GM12801 (cell line): ENCODE measurements around the gene LGMN.

Experiments
- TF ChIP-seq, protein P1 (sequence below): IDR thresholded peaks from one replicate; pipeline ENCODE4 v1.5.1; 2011; ENCODE audit warnings: control low read depth; ENCODE audit not compliant: insufficient read length; ENCODE audit errors: extremely low read depth

The LGMN gene

DNA sequence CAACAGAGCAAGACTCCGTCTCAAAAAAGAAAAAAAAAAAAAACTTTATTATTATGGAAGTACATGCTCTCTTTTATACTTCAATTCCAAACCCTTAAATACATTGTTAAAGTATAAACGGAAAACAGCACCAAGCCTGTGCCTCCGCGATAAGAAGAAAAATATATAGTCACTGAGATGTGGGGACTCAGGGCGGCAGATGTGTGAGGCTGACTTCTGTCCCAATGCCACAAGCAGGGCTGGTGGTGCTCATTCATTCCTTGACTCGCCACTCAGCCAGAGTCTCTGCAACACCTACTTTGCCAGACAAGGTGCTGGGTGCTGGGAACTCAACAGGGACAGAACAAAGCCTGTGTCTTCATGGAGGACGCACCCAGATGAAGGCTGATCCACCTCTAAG lies 13.8 kb downstream of the LGMN start:
- TF ChIP-seq, protein P1, sequence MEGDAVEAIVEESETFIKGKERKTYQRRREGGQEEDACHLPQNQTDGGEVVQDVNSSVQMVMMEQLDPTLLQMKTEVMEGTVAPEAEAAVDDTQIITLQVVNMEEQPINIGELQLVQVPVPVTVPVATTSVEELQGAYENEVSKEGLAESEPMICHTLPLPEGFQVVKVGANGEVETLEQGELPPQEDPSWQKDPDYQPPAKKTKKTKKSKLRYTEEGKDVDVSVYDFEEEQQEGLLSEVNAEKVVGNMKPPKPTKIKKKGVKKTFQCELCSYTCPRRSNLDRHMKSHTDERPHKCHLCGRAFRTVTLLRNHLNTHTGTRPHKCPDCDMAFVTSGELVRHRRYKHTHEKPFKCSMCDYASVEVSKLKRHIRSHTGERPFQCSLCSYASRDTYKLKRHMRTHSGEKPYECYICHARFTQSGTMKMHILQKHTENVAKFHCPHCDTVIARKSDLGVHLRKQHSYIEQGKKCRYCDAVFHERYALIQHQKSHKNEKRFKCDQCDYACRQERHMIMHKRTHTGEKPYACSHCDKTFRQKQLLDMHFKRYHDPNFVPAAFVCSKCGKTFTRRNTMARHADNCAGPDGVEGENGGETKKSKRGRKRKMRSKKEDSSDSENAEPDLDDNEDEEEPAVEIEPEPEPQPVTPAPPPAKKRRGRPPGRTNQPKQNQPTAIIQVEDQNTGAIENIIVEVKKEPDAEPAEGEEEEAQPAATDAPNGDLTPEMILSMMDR: no peak

DNA sequence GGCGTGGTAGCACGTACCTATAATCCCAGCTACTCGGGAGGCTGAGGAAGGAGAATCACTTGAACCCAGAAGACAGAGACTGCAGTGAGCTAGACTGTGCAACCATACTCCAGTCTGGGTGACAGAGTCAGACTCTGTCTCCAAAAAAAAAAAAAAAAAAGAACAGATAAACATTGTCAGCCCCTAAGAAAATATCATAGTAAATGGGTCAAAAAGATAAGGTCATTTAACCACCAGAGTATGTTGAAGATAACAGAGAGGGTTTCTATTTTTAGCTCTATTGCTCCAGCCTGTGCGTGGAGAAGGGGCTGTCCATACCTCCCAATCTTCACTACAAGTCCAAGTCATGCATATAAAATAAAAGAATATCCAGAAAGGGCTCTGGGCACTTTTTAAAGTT lies 15.4 kb downstream of the LGMN start:
- TF ChIP-seq, protein P1: no peak

DNA sequence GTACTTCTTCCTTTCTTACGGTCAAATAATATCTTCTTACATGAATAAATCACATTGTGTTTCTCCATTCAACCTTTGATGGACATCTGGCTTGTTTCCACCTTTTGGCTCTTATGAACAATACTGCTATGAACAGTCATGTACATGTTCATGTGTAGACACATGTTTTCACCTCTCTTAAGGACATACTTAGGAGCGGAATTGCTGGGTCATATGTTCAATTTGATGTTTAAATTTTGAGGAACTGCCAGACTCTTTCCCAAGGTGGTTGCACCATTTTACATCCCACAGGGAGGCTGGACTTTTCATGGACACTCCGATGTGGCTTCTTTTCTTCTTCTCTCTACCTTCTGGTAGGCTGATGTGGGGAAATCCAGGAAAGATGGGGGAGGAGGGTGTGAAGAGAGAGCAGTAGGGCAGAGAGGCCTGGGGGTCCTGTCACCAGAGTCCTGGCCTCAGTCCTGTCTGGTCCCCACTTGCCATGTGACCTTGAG lies 16.8 kb downstream of the LGMN start:
- TF ChIP-seq, protein P1: no peak

DNA sequence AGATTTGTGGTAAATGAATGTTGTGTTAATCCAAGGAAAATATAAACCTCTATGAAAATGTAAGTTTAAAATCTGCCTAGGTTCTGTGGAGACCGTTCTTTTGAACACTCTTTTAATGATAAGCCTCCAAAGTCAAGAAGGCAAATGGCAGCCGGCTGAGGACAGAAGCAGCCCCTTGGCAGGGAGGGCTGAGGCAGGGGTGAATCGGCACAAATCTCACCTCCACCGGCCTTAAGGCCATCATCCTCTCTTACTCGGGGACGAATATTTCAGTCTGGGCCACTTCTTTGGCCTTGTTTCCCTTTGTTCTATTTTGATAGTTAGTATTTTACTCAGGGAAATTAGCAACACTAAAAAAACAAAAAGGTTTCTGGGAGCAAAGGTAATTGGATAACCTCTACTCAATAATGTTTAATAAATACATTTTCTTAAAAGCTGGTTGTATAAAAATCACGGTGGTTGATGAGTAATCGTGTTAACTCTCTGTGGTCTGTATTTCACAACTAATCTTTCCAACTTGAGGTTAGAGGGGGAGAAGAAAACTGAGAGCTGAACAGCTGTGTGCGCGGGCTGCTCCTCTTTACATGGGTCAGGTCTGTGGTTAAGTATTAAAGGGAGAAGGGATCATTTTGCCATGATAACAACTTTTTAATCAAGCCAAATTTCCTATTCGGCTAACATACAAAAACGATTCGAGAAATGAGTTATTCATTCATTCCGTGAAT lies 18.6 kb downstream of the LGMN start:
- TF ChIP-seq, protein P1: no peak

DNA sequence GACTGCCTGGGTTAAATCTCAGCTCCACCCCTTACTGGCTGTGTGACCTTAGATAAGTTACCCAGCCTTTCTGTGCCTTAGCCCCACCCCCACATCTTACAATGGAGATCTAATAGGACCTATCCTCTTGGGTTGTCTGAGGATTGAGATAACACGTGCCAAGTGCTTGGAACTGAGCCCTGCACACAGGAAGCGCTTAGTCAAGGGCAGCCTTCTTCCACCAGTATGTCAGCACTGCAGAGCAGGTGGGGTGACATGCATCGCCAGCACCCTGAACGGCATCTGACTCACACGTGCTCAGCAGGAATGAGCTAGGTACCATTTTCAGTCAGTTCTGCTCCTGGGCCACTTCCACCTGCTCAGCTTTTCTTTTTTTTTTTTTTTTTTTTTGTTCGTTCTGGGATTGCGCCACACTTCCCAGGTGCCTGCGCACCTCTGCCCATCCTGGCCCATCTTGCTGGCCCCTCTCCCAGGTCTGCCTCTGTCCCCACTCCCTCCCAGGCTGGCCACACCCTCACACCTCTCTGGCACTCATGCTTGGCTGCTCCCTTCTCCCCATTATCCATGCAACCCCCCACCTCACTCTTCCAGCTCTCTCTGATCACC lies 19.6 kb downstream of the LGMN start:
- TF ChIP-seq, protein P1: no peak

DNA sequence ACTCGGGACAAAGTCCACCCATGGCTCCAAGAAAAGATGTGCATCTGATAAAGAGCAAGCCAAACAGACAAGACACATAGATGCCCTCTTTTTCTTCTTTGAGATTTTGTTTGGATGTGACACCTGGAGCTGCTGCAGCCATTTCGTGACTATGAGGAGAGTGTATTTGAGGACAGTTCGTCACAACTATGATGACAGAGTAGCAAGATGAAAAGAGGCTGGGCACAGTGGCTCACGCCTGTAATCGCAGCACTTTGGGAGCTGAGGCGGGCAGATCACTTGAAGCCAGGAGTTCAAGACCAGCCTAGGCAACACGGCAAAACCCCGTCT lies 21.5 kb downstream of the LGMN start:
- TF ChIP-seq, protein P1: no peak

DNA sequence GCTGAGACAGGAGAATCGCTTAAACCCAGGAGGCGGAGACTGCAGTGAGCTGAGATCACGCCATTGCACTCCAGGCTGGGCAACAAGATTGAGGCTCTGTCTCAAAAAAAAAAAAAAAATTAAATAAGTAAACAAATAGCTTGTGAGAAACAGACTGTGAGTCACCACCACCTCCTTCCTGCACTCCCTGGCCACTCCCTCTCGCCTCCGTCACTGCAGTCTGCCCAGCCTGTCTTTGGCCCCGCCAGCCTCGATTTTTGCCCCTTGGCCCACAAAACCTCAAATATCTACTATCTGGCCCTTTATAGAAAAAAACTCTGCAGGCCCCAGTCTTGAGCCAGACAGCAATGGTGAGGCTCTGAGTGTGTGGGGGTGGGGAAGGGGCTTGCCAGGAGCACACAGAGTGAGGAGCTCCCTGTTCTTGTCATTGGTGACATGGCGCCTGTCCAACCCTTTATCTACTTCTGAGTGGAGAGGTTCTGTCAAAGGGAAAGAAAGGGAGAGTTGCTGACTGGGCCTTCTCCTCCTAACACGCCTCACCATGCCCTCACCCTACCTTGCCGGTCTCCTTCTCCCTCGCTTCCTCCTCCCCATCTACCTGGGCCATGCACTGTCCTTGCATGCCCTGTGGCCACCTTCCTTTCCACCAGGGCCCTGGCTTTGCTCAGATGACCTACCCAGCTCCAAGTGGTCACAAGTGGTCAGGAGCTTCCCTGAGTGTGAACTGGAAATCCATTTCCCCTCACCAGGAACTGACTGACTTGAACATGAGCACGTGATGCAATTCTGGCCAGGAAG lies 22.1 kb downstream of the LGMN start:
- TF ChIP-seq, protein P1: no peak
